Stimulated activated naive CD8-positive, alpha-beta T cell treated with anti-CD3 and anti-CD28 coated beads, Interleukin-15, amount 100 ng/mL, for 72 hours (primary cell): Measurements from ENCODE around the gene MFAP2.

Experiments used
- ATAC-seq: fragments of 150-1000 bp; cut with Tn5 transposase; 2 replicates; pipeline ENCODE4 v1.10.0; 2021; ENCODE audit warnings: mild to moderate bottlenecking, moderate library complexity
- DNase-seq, 2 donors: peaks; one replicate each; pipeline ENCODE4 v3.0.0; 2021 to 2022
- H3K27ac Mint-ChIP-seq, 2 donors: one replicate each; pipeline ENCODE4 v1.8.0; 2022; ENCODE audit warnings: mild to moderate bottlenecking in 2 of 2, mixed read lengths in 2 of 2, moderate library complexity in 2 of 2
- H3K27me3 Mint-ChIP-seq: one replicate; pipeline ENCODE4 v1.8.0; 2022; ENCODE audit warnings: mixed read lengths
- H3K4me1 Mint-ChIP-seq: one replicate; pipeline ENCODE4 v1.8.0; 2022; ENCODE audit warnings: mild to moderate bottlenecking, mixed read lengths
- H3K4me3 Mint-ChIP-seq, 2 donors: one replicate each; pipeline ENCODE4 v1.8.0; 2022; ENCODE audit warnings: mild to moderate bottlenecking in 2 of 2, mixed read lengths in 2 of 2, moderate library complexity in 1 of 2
- H3K9me3 Mint-ChIP-seq, 2 donors: one replicate each; pipeline ENCODE4 v1.8.0; 2022; ENCODE audit warnings: mixed read lengths in 2 of 2

Gene MFAP2

DNA sequence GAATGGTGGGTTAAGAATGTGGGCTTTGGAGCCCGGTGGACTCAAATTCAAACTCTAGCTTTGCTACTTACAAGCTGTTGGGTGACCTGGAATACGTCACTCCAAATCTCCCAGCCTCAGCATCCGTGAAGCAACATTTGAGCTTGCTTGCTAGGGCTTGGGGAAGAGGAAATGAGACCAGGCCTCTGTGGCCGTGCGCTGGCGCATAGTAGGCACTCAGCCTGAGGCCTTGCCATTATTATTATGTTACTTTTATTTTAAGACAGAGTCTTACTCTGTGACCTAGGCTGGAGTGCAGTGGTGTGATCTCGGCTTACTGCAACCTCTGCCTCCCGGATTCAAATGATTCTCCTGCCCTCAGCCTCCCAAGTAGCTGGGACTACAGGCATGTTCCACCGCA is 12.3 kb upstream of the MFAP2 start:
- no peak for ATAC-seq
- Mint-ChIP-seq H3K27ac (no peak overlapping the region), H3K27me3 (no peaks in the 10 kb centered on the region), H3K4me1 (no peaks in the 10 kb centered on the region), H3K4me3 (no peak overlapping the region), H3K9me3 (no peaks in the 10 kb centered on the region)
- no peak for DNase-seq

GRCh38 chr1:16992102-16992501 is 11.7 kb upstream of the MFAP2 start:
- no peak for ATAC-seq
- no peaks in the 10 kb centered on the region for H3K9me3 Mint-ChIP-seq

GRCh38 chr1:16991571-16991970 is 11.2 kb upstream of the MFAP2 start:
- no peak for ATAC-seq
- Mint-ChIP-seq H3K27me3 (no peaks in the 10 kb centered on the region), H3K4me1 (no peaks in the 10 kb centered on the region), H3K9me3 (no peaks in the 10 kb centered on the region), H3K4me3 (no peak overlapping the region), H3K27ac (no peak overlapping the region)
- no peak for DNase-seq

More at GRCh38 chr1:16992102-16992501, 11.7 kb upstream of the MFAP2 start:
- Mint-ChIP-seq H3K4me1 (no peaks in the 10 kb centered on the region), H3K4me3 (no peak overlapping the region), H3K27me3 (no peaks in the 10 kb centered on the region), H3K27ac (no peak overlapping the region)
- no peak for DNase-seq

GRCh38 chr1:16989676-16990391 is 9.4 kb upstream of the MFAP2 start:
- Mint-ChIP-seq H3K27ac (no peak overlapping the region), H3K27me3 (no peaks in the 10 kb centered on the region), H3K4me1 (no peaks in the 10 kb centered on the region), H3K4me3 (no peak overlapping the region), H3K9me3 (no peaks in the 10 kb centered on the region)
- ATAC-seq (no peak), DNase-seq (no peak)

- ATAC-seq (no peak), DNase-seq (no peak)
- H3K4me1 Mint-ChIP-seq = no peaks in the 10 kb centered on the region
- no peak overlapping the region for H3K4me3 Mint-ChIP-seq
- H3K27me3 Mint-ChIP-seq = peaks cover 9% of the 10 kb centered on the region
- no peaks in the 10 kb centered on the region for H3K9me3 Mint-ChIP-seq
- H3K27ac Mint-ChIP-seq = no peak overlapping the region
Observed at GRCh38 chr1:16988210-16988609, 7.8 kb upstream of the MFAP2 start.

DNA sequence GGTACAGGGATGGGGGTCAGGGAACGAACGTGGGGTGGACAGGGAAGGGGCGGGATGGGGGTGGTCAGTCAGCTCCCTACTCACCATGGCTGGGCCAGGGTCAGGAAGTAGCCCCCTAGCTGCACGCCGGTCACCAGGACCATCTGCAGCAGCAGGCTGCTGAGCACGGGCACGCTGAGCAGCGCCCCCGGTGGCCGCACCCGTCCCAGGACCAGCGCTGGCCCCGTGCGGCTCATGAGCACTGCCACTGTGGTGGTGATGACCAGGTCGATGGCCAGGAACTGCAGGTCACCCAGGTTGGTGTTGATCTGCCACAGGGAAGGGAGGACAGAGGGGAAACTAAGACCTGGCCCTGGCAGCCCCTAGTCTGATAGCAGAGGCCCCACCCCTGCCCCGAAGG is 6.5 kb upstream of the MFAP2 start:
- H3K27me3 Mint-ChIP-seq = peaks cover 22% of the 10 kb centered on the region
- ATAC-seq (peak; percentile 18), DNase-seq (no peak)
- no peaks in the 10 kb centered on the region for H3K4me1 Mint-ChIP-seq
- H3K9me3 Mint-ChIP-seq = no peaks in the 10 kb centered on the region
- H3K27ac Mint-ChIP-seq = no peak overlapping the region
- no peak overlapping the region for H3K4me3 Mint-ChIP-seq

DNA sequence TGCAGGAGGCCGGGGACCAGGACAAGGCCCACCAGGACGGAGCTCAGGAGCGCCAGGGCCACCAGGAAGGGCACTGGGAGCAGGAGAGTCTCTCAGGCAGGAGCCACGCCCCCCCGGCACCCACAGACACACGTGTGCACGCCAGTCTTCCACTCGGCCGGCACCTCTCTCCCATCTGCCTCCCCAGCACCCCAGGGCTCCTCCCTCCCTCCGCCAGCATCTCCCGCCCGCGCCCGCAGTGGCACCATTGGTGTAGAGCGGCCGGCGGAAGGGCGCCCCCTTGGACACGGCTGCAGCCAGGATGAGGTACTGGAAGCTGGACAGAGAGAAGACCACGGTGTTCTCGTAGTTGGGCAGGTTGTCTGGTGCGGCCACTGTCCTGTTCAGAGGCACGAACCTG is 6.1 kb upstream of the MFAP2 start:
- H3K27ac Mint-ChIP-seq = no peak overlapping the region
- peak; percentile 10 for ATAC-seq
- DNase-seq = no peak
- H3K4me1 Mint-ChIP-seq = no peaks in the 10 kb centered on the region
- H3K27me3 Mint-ChIP-seq = peaks cover 26% of the 10 kb centered on the region
- no peak overlapping the region for H3K4me3 Mint-ChIP-seq
- H3K9me3 Mint-ChIP-seq = no peaks in the 10 kb centered on the region

- peaks cover 30% of the 10 kb centered on the region for H3K27me3 Mint-ChIP-seq
- no peak for ATAC-seq
Observed at GRCh38 chr1:16986113-16986512, 5.7 kb upstream of the MFAP2 start.

DNA sequence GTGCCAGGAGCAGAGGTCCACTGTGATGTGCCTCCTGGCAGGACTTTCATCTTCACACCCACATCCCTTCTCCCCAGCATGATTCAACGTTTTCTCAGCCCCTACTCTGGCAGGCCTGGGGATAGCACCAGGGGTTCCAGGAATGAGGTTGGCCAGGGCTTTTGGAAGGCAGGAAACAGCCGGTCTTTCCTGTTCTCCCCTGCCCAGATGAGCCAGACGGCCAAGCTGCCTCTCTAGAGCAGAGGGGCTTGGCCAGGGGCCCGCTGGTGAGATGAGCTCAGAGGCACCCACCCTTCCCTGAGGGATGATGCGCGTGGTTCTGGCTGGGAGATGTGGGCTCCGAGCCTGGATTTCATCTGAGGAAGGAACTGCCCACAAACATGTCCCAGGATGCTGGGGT is 4.3 kb upstream of the MFAP2 start:
- Mint-ChIP-seq H3K27me3 (peaks cover 44% of the 10 kb centered on the region), H3K9me3 (no peaks in the 10 kb centered on the region), H3K4me3 (no peak overlapping the region), H3K27ac (no peak overlapping the region), H3K4me1 (peaks cover 12% of the 10 kb centered on the region)
- DNase-seq = no peak
- no peak for ATAC-seq

More at GRCh38 chr1:16986113-16986512, 5.7 kb upstream of the MFAP2 start:
- Mint-ChIP-seq H3K9me3 (no peaks in the 10 kb centered on the region), H3K27ac (no peak overlapping the region), H3K4me1 (peaks cover 4% of the 10 kb centered on the region), H3K4me3 (no peak overlapping the region)
- no peak for DNase-seq

- H3K27me3 Mint-ChIP-seq = peaks cover 53% of the 10 kb centered on the region
Observed at GRCh38 chr1:16983649-16984048, 3.2 kb upstream of the MFAP2 start.

DNA sequence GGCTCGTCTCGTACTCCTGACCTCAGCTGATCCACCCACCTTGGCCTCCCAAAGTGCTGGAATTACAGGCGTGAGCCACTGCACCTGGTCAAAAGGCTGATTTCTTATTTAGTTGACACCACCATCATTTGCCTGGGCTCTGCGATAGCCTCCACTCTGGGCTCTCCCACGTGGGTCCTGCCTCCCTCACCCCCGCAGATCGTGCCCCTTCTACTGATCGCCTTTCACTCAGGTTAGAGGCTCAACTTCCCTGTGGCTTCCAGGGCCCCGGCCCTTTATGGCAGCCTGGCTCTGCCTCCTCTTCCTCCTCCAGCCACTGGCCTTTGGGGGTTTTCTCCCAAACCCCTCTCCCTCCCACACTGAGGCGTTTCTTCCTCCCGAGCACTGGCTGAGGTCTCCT is 2.5 kb upstream of the MFAP2 start:
- ATAC-seq (no peak), DNase-seq (no peak)
- no peak overlapping the region for H3K27ac Mint-ChIP-seq
- H3K4me3 Mint-ChIP-seq = no peak overlapping the region
- no peaks in the 10 kb centered on the region for H3K9me3 Mint-ChIP-seq
- H3K4me1 Mint-ChIP-seq = peaks cover 12% of the 10 kb centered on the region
- peaks cover 53% of the 10 kb centered on the region for H3K27me3 Mint-ChIP-seq

More at GRCh38 chr1:16983649-16984048, 3.2 kb upstream of the MFAP2 start:
- no peak for ATAC-seq
- Mint-ChIP-seq H3K4me1 (peaks cover 12% of the 10 kb centered on the region), H3K4me3 (no peak overlapping the region), H3K27ac (peak overlapping the region in 1 of 2 donors; percentile 55), H3K9me3 (no peaks in the 10 kb centered on the region)
- no peak for DNase-seq

GRCh38 chr1:16981269-16981849 is 939 bp upstream of the MFAP2 start:
- DNase-seq = no peak
- Mint-ChIP-seq H3K27ac (peak overlapping the region in 1 of 2 donors; percentile 55), H3K4me1 (peaks cover 12% of the 10 kb centered on the region), H3K4me3 (peak overlapping the region; percentile 69 to 79), H3K27me3 (peaks cover 53% of the 10 kb centered on the region), H3K9me3 (no peaks in the 10 kb centered on the region)
- ATAC-seq = no peak

DNA sequence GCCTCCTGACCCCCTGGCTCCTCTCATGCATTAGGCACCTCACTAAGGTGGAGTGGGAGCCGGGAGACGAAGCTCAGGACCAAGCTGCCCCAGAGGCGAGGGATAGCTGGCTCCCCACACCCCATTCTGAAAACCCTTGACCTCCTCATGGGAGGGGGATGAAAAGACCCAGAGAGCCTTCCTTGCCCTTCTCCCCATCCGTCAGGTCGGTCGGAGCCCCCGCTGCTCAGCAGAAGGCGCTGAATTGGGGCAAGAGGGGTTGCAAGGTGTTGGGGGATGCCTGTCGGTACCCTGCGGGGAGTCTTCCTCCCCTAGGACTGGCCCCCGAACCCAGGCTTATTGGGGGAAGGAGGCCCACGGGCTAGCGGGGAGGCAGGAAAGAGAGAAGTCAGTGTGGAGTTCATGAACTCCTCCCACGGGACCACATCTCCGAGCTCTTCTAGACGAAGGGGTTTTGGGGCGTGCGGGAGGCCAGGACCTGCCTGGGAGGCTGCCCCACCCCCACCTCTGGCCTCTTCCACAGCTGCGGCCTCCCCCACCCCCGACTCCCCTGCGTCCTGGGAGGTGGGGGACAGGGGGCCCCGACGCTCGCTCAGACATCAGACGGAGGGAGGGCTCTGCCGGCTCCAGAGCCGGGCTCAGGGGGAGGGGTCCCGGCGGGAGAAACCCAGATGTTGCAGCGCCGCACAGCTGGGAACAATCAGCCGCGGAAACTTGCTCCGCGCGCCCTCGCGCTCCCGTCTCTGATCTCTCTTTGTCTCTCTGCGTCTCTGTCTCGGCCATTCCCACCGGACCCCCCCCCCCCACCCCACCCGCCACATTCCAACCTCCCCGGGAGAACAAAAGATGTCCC is 719 bp downstream of the MFAP2 start:
- Mint-ChIP-seq H3K4me1 (peaks cover 12% of the 10 kb centered on the region), H3K4me3 (peak overlapping the region; percentile 36 to 61), H3K9me3 (no peaks in the 10 kb centered on the region), H3K27ac (no peak overlapping the region), H3K27me3 (peaks cover 53% of the 10 kb centered on the region)
- no peak for DNase-seq
- peak; percentile 12 for ATAC-seq

- DNase-seq = no peak
- H3K27me3 Mint-ChIP-seq = peaks cover 50% of the 10 kb centered on the region
- H3K4me3 Mint-ChIP-seq = peak overlapping the region in 1 of 2 donors; percentile 51
Observed at GRCh38 chr1:16978567-16979474, 1.6 kb downstream of the MFAP2 start.

DNA sequence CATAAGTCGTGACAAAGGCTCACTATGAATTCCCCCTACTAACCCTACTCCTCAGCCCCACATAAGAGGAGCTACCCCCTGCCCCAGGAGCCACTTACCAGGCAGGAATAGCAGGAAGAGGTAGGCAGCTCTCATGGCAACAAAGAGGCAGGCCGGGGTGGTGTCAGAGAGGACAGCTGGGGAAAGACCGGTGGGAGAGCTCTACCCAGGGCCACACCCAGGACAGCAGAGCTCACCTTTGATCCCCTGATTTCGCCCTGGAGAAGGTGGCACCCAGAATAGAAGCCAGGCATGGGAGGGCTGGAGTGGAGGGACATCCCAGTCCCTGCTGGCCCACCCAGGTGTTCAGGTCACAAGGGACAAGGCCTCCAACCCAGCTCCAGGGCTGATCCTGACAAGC is 2.3 kb downstream of the MFAP2 start:
- Mint-ChIP-seq H3K27me3 (peaks cover 44% of the 10 kb centered on the region), H3K4me3 (no peak overlapping the region), H3K27ac (no peak overlapping the region), H3K4me1 (peaks cover 12% of the 10 kb centered on the region), H3K9me3 (no peaks in the 10 kb centered on the region)
- DNase-seq (no peak), ATAC-seq (no peak)

More at GRCh38 chr1:16978567-16979474, 1.6 kb downstream of the MFAP2 start:
- Mint-ChIP-seq H3K9me3 (no peaks in the 10 kb centered on the region), H3K27ac (no peak overlapping the region), H3K4me1 (peaks cover 12% of the 10 kb centered on the region)
- no peak for ATAC-seq
